HG03469 (cell line): Measurements from ENCODE around the gene ALDOC.
A peak's percentile ranks its signal among the peaks of the same experiment; 100 is the strongest.
"Not testable (repeated sequence)": the region's sequence is repeated elsewhere in the genome, so short reads cannot be mapped to it uniquely, and the experiment has no call there.

Experiments
- ATAC-seq: cut with Tn5 transposase; IDR thresholded peaks from one replicate; pipeline ENCODE4 v1.9.1; 2021; ENCODE audit warnings: mild to moderate bottlenecking, moderate library complexity, moderate number of reproducible peaks; ENCODE audit not compliant: unreplicated experiment

Gene ALDOC

DNA sequence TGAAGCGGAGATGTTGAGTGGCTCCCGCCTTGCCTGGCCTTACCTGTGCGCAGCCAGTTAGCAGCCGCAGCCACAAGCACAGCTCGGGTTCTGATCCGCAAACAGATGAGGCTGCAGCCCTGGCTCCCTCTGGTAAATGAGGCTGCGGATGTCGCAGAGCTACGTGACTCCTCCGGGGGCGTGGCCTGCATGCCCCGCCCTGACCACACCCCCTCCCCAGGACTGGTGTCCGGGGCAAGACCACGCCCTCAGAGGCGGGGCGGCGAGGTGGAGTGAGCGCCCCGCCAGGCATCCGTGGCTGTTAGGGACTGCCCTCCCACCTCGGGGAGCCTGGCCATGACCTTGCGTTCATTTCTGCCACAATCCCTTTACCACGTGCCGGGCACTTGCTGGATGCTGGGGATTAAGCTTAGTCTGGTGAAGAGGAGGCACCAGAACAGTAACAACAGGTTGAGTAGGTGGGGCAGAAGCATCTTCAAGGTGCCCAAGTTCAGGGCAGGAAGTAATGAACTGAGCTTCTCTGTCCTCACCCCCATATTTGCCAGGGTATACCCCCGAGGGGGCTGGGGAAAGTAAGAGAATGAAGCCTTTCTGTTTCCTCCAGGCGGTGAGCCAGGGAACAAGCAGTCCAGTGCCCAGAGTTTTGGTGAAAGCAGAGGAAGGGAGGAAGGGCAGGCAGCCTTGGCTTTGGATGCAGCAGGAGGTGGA is at the start of gene ALDOC:
ALDOC (minus strand) TSS at position 138 of the 708 bp plus-strand sequence. CDS start 1,363 bp downstream, outside the sequence.
- ATAC-seq, result peak; percentile 70

DNA sequence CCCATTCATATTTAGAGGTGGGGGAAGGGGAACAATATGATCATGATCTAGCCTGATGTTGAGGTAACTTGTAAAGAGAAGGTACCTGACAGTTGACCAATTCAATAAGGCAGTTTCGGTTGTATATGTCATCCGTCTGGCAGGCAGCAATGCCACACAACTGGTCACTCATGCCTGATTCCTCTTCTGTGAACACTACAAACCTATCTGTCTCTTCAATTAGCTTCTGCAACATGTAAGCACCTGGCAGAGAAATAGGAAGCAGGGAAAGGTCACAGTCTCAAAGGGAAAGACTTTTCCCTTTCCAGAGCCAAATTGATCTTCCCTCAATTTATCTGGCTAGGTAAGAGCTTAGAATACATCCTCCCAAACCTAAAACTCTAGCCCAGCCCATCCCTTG is 47.5 kb upstream of the ALDOC start:
- no peak for ATAC-seq

- ATAC-seq, result no peak
Measured at GRCh38 chr17:28623696-28624095, 47.0 kb upstream of the ALDOC start.

DNA sequence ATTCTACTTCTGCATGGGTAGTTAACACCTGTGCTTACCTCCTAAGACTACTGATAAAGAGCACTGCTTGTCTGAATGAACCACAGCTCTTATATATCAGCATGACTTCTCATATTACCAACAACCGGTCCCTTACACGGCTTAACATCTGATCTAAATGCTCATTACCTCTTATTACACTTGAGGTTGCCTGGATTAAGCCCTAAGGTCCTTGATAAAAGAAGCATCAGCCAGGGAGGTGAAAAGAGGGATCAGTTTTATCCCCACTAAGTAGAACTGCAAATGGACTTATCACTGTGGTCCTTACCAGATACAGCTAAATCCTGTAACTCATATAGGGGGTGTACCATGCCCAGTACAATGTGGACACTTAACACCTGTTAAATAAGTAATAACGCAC is 45.5 kb upstream of the ALDOC start:
- ATAC-seq, result no peak

DNA sequence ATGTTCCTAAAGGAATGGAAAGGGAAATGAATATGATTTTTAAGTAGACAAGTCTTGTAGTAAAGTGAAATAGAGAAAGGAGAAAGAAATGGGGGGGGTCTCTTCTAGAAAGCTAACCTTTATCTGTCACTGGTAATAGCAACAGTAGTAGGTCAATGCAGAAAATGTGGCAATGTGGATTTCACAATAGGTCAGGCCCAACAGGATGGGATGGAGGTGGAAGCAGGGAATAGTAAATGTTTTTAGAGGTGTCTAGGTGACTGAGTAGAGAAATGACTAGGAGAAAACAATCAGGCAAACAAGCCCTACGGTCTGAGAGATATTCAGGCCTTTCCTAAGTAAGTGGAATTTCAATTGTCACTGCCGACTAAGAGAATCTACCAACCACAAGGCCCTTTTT is 43.3 kb upstream of the ALDOC start:
- no peak for ATAC-seq

DNA sequence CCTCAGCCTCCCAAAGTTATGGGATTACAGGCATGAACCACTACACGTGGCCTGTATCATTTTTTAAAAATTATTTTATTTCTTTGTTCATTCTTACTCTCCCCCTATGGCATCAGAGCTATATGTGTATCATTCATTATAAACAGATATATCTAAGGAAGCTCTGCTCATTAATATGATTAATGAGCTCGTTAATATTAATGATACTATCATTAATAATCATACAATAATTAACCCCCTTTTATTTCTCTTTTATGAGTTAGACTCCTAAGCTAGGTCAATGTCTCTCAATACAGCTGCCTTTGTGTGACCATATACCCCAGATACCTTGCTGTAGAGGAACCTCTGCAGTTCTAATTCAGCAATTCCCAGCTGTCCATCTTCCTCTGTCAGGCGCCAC is 41.8 kb upstream of the ALDOC start:
- ATAC-seq, result no peak

GRCh38 chr17:28616281-28616680 is 39.6 kb upstream of the ALDOC start:
- ATAC-seq, result no peak

DNA sequence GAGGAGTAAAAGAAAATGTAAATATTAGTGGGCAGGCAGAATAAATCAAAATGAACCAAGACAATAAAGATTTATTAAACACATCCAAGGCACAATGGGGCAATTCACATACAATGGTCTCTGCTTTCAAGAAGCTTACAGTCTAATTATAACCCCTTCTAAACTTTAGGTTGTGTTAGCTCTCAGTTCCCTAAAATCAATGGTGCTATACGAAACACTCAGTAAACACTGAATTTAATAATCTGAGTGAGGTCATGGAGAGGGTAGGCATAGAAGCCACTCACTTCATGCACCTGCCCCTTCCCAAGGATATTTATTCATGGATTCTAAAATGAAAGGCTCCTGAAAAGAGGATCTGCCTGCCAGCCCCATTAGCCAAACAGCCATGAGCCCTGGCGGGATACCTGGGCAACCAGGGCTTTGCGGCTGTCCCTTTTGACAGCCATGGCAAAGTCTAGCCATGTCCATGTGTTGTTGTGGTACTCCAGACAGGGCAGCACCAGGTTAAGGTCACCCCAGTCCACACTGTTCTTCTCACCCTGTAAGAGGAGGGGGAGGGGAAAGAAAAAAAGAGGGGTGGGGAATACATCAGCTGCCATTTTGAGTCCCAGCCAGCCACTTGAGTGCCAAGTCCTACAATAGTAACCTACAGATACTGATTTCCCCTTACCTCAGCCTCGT is 38.7 kb upstream of the ALDOC start:
- no peak for ATAC-seq

DNA sequence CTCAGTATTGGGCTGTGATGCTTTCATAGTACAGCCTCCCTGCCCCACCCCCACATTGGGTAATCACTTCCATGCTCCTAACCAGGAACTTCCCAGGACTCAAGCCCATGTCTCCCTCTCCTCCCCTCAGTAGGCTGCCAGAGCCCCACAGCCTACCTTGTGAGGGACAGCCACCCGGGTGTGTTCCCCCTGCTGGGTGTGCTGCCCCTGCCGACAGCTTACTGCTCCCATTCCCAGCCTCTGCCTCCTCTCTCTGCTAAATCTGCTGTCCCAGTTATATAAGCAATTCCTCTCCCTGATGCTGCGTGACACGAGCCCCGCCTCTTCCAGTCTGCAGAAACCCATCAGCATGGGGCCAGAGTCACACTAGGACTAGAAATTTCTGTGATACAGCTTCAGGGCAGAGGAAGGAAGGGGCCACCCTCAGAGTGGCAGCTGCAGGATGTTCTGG is 37.3 kb upstream of the ALDOC start, which contains the start of gene RSKR:
RSKR (minus strand) TSS at position 255 of the 451 bp plus-strand sequence; CDS start at position 231, 24 bp downstream.
- no peak for ATAC-seq

GRCh38 chr17:28612936-28613872 is 36.5 kb upstream of the ALDOC start:
- ATAC-seq, result no peak

- no peak for ATAC-seq
Measured at GRCh38 chr17:28612531-28612930, 35.8 kb upstream of the ALDOC start.

GRCh38 chr17:28610376-28610775 is 33.7 kb upstream of the ALDOC start:
- ATAC-seq, result no peak

GRCh38 chr17:28604031-28604430 is 27.3 kb upstream of the ALDOC start:
- ATAC-seq, result not testable (repeated sequence)

GRCh38 chr17:28599311-28600184 is 22.9 kb upstream of the ALDOC start:
- ATAC-seq, result peak; percentile 34

GRCh38 chr17:28598799-28599310 is 22.2 kb upstream of the ALDOC start, which contains the start of gene SPAG5:
Gene SPAG5 (minus strand): TSS chr17:28599025. CDS start chr17:28598946, 79 bp downstream.
- ATAC-seq, result peak; percentile 57

- no peak for ATAC-seq
Measured at GRCh38 chr17:28598389-28598788, 21.7 kb upstream of the ALDOC start.

- no peak for ATAC-seq
Measured at GRCh38 chr17:28597606-28598383, 21.1 kb upstream of the ALDOC start.

DNA sequence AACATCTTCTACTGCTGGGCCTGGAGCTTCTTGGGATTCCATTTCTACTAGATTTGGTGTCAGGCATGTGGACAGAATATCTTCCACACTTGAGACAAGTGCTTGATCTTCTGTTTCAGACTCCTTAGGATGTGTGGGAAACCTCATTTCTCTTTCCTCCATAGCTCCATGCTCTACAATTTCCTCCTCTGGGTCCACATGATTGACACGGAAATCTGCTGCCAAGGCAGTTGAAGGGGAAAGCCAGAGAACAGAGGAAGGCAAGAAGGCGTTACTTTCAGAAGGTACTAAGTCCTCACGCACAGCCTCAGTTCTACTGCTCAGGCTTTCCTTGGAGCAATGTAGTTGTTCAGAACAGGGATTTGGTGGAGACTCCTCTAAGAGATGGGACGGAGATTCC is 15.6 kb upstream of the ALDOC start:
- no peak for ATAC-seq

DNA sequence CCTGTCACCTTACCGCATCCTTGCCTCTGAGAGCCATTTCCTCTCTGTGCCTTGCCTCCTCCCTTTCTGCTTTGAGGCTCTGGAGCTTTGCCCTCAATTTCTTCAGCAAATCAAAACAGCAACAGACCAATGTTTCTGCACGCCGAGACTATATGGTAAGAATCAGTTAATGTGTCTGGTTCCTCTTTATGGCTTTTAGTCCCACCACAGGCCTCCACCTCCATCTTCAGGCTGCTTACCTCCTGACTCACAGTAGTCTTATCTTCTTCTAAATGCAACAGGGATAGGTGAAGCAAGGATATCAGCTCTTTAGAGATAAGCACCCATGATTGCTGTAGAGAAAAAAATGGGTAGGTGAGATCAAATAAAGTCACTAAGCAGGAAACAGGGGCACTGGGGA is 9.2 kb upstream of the ALDOC start:
- no peak for ATAC-seq
